H9 (cell line): ENCODE measurements around the gene CAMSAP2. TPM values are rescaled to one million over a fixed set of nuclear protein-coding genes. Genes with fewer than 3 reads are reported as not detected.

Source experiments
- DNase-seq: peaks from one replicate; pipeline ENCODE4 v3.0.0-alpha.2; 2017
- H2AFZ ChIP-seq: one replicate; pipeline ENCODE4 v1.6.1; 2013; ENCODE audit warnings: mild to moderate bottlenecking, low read length, control low read depth, moderate library complexity
- H2AK5ac ChIP-seq: 2 replicates; pipeline ENCODE4 v1.6.1; 2013; ENCODE audit warnings: low read length, control low read depth, mixed read lengths; ENCODE audit not compliant: insufficient read length
- H2BK120ac ChIP-seq: one replicate; pipeline ENCODE4 v1.6.1; 2013; ENCODE audit warnings: low read depth, mild to moderate bottlenecking, low read length, control low read depth, inconsistent platforms; ENCODE audit not compliant: poor library complexity, severe bottlenecking
- H2BK12ac ChIP-seq: 2 replicates; pipeline ENCODE4 v1.6.1; 2013; ENCODE audit warnings: low read length, control low read depth, mixed read lengths, low read depth; ENCODE audit not compliant: insufficient read length
- H2BK15ac ChIP-seq: 2 replicates; pipeline ENCODE4 v1.6.1; 2013; ENCODE audit warnings: low read depth, low read length, control low read depth
- H2BK20ac ChIP-seq: one replicate; pipeline ENCODE4 v1.6.1; 2013; ENCODE audit warnings: low read depth, mild to moderate bottlenecking, low read length, control low read depth, inconsistent platforms; ENCODE audit not compliant: poor library complexity, severe bottlenecking
- H2BK5ac ChIP-seq: 2 replicates; pipeline ENCODE4 v1.6.1; 2013; ENCODE audit warnings: low read length, control low read depth, mixed read lengths; ENCODE audit not compliant: insufficient read length
- H3K14ac ChIP-seq: 2 replicates; pipeline ENCODE4 v1.6.1; 2013; ENCODE audit warnings: low read length, control low read depth; ENCODE audit not compliant: insufficient read depth
- H3K18ac ChIP-seq: 2 replicates; pipeline ENCODE4 v1.6.1; 2013; ENCODE audit warnings: low read depth, mild to moderate bottlenecking, mixed read lengths, low read length, control low read depth; ENCODE audit not compliant: insufficient read length
- H3K23ac ChIP-seq: 2 replicates; pipeline ENCODE4 v1.6.1; 2013; ENCODE audit warnings: low read length, control low read depth, mixed read lengths, low read depth; ENCODE audit not compliant: insufficient read length
- H3K23me2 ChIP-seq: 2 replicates; pipeline ENCODE4 v1.6.1; 2013; ENCODE audit warnings: low read depth, mild to moderate bottlenecking, mixed read lengths, low read length, control low read depth; ENCODE audit not compliant: insufficient read length, poor library complexity, severe bottlenecking
- H3K27ac ChIP-seq: 2 replicates; pipeline ENCODE4 v1.5.1; 2013; ENCODE audit warnings: low read length, control low read depth, mixed read lengths, low read depth; ENCODE audit not compliant: insufficient read length
- H3K27me3 ChIP-seq: 2 replicates; pipeline ENCODE4 v1.6.1; 2013; ENCODE audit warnings: low read length, control low read depth, inconsistent platforms; ENCODE audit not compliant: insufficient read depth
- H3K4ac ChIP-seq: 2 replicates; pipeline ENCODE4 v1.6.1; 2013; ENCODE audit warnings: low read depth, mild to moderate bottlenecking, control low read depth, inconsistent platforms, low read length, moderate library complexity
- H3K4me1 ChIP-seq: 2 replicates; pipeline ENCODE4 v1.6.1; 2013; ENCODE audit warnings: low read length, control low read depth, inconsistent platforms; ENCODE audit not compliant: insufficient read depth
- H3K4me2 ChIP-seq: 2 replicates; pipeline ENCODE4 v1.6.1; 2013; ENCODE audit warnings: low read length, control low read depth, mixed read lengths; ENCODE audit not compliant: insufficient read length, insufficient read depth
- H3K56ac ChIP-seq: 2 replicates; pipeline ENCODE4 v1.6.1; 2013; ENCODE audit warnings: low read depth, mild to moderate bottlenecking, mixed read lengths, low read length, control low read depth; ENCODE audit not compliant: insufficient read length
- H3K79me1 ChIP-seq: 2 replicates; pipeline ENCODE4 v1.6.1; 2013; ENCODE audit warnings: low read depth, mild to moderate bottlenecking, moderate library complexity, low read length, control low read depth, inconsistent platforms; ENCODE audit not compliant: insufficient read depth, poor library complexity, severe bottlenecking
- H3K79me2 ChIP-seq: 2 replicates; pipeline ENCODE4 v1.6.1; 2013; ENCODE audit warnings: low read length, control low read depth, inconsistent platforms; ENCODE audit not compliant: insufficient read depth
- H3K9ac ChIP-seq: 2 replicates; pipeline ENCODE4 v1.6.1; 2013; ENCODE audit warnings: low read length, control low read depth, mixed read lengths; ENCODE audit not compliant: insufficient read length; ENCODE audit errors: extremely low read depth
- H3K9me3 ChIP-seq: one replicate; pipeline ENCODE4 v1.6.1; 2013; ENCODE audit warnings: low read depth, low read length, inconsistent platforms; ENCODE audit not compliant: control insufficient read depth
- H3T11ph ChIP-seq: one replicate; pipeline ENCODE4 v1.6.1; 2013; ENCODE audit warnings: mild to moderate bottlenecking, low read length, control low read depth, inconsistent platforms
- H4K20me1 ChIP-seq: one replicate; pipeline ENCODE4 v1.6.1; 2013; ENCODE audit not compliant: control insufficient read depth, insufficient read length, insufficient read depth
- H4K5ac ChIP-seq: 2 replicates; pipeline ENCODE4 v1.6.1; 2013; ENCODE audit warnings: low read depth, mild to moderate bottlenecking, mixed read lengths, low read length, control low read depth; ENCODE audit not compliant: insufficient read length
- H4K8ac ChIP-seq: replicated peaks from 2 replicates; pipeline ENCODE4 v1.6.1; 2013; ENCODE audit warnings: low read length, control low read depth, mixed read lengths, low read depth; ENCODE audit not compliant: insufficient read length
- H4K91ac ChIP-seq: 2 replicates; pipeline ENCODE4 v1.6.1; 2013; ENCODE audit warnings: low read depth, mild to moderate bottlenecking, moderate library complexity, mixed read lengths, low read length, control low read depth; ENCODE audit not compliant: insufficient read length
- H3K27ac Mint-ChIP-seq, 3 experiments: 2 replicates in 2 of 3; 3 replicates in 1 of 3; pipeline ENCODE4 v1.8.0; 2020 to 2021; ENCODE audit warnings: mixed read lengths in 3 of 3, mild to moderate bottlenecking in 1 of 3, moderate library complexity in 1 of 3
- H3K27me3 Mint-ChIP-seq: 2 replicates; pipeline ENCODE4 v1.8.0; 2021; ENCODE audit warnings: low read depth, mild to moderate bottlenecking, moderate library complexity, mixed read lengths
- H3K36me3 Mint-ChIP-seq, 3 experiments: 2 replicates in 2 of 3; 3 replicates in 1 of 3; pipeline ENCODE4 v1.8.0; 2020 to 2021; ENCODE audit warnings: low read depth in 3 of 3, mixed read lengths in 3 of 3; ENCODE audit not compliant: insufficient read depth in 1 of 3
- H3K4me1 Mint-ChIP-seq, 2 experiments: 2 replicates each; pipeline ENCODE4 v1.8.0; 2020; ENCODE audit warnings: mixed read lengths in 2 of 2
- H3K4me3 Mint-ChIP-seq, 2 experiments: 2 replicates in 1 of 2; 3 replicates in 1 of 2; pipeline ENCODE4 v1.8.0; 2020 to 2021; ENCODE audit warnings: mild to moderate bottlenecking in 2 of 2, mixed read lengths in 2 of 2, moderate library complexity in 1 of 2
- H3K9me3 Mint-ChIP-seq, 2 experiments: 2 replicates in 1 of 2; 3 replicates in 1 of 2; pipeline ENCODE4 v1.8.0; 2020; ENCODE audit warnings: mild to moderate bottlenecking in 2 of 2, mixed read lengths in 2 of 2, moderate library complexity in 1 of 2
- WGBS: extraction: QIAGEN DNeasy Blood & Tissue Kit; methylation state at CpG from one replicate; pipeline ENCODE4 v1.1.7; 2013; ENCODE audit warnings: missing lambda C conversion rate, low lambda C conversion rate, mixed read lengths; ENCODE audit not compliant: insufficient read length; ENCODE audit errors: extremely low coverage; 5-methylcytosine and 5-hydroxymethylcytosine counted together
- total RNA-seq: library from RNA; stranded (reverse); gene quantifications from 2 replicates; pipeline ENCODE4 v1.2.1, GENCODE V29; 2021
- TF ChIP-seq, protein P1 (sequence below): fragments of 200-600 bp; sonication (generic); conservative IDR thresholded peaks from 3 replicates; pipeline ENCODE4 v1.8.0; 2021; ENCODE audit warnings: antibody characterized with exemption, mild to moderate bottlenecking

The CAMSAP2 gene
- total RNA-seq, 1 experiment from 2014 or later: 33.7 TPM

DNA sequence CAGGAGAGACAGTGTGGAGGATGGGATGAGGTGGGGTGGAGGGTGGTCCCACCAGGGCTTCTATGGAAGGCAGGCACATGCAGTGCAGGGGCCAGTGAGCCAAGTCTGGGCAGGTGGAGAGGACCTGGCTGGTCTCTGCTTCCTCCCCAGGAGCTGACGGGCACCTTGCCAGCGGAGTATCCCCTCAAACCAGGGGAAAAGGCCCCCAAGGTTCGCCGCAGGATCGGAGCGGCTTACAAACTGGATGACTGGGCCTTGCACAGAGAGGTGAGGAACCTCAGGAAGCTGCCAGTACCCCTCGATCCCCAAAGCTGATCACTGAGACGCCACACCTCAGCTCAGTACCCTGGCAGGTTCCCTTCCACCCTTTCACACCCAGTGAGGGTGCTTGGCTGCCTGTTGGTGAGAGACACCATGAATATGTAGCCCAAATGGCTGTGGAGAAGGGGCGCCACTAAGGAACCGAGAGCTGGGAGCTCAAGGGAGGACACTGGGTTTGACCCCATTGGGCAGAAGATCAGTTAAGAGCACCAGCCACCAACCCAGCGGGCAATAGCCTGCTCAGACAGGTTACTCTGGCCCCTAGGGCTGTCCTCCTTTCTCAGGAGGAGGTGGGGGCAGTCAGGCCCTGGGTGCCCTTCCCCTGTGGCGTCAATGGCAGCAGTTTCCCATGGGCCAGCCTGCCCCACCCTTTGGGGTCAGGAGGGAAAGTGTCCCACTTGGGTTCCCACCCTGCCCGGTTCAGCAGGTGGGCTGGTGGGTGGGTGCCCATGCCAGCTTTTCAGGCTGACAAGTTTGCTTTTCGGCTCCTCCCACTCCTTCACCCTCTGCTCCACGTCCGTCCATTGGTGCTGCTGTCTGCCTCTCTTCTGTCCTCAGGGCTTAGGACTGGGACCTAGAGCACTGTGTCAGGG is 161.5 kb downstream of the CAMSAP2 start:
- peak overlapping the region in 1 of 3 experiments; percentile 71; a peak in 2 of 7 replicates for H3K27ac Mint-ChIP-seq
- H3K36me3 Mint-ChIP-seq: peaks cover 28 to 62% (median 52%) of the 10 kb centered on the region in 3 experiments; a peak in 6 of 7 replicates
- no CpG with 5 or more reads among the region's 16 CpGs for WGBS
- no peak overlapping the region for H3K4ac ChIP-seq
- peaks cover 2% of the 10 kb centered on the region for H4K20me1 ChIP-seq
- H4K5ac ChIP-seq: no peak overlapping the region
- H3K27me3 Mint-ChIP-seq: no peaks in the 10 kb centered on the region
- H3K14ac ChIP-seq: no peak overlapping the region
- no peak overlapping the region for H4K91ac ChIP-seq
- H3K79me2 ChIP-seq: peaks cover 10% of the 10 kb centered on the region; the same call in 1 of the 2 replicates
- TF ChIP-seq, protein P1, sequence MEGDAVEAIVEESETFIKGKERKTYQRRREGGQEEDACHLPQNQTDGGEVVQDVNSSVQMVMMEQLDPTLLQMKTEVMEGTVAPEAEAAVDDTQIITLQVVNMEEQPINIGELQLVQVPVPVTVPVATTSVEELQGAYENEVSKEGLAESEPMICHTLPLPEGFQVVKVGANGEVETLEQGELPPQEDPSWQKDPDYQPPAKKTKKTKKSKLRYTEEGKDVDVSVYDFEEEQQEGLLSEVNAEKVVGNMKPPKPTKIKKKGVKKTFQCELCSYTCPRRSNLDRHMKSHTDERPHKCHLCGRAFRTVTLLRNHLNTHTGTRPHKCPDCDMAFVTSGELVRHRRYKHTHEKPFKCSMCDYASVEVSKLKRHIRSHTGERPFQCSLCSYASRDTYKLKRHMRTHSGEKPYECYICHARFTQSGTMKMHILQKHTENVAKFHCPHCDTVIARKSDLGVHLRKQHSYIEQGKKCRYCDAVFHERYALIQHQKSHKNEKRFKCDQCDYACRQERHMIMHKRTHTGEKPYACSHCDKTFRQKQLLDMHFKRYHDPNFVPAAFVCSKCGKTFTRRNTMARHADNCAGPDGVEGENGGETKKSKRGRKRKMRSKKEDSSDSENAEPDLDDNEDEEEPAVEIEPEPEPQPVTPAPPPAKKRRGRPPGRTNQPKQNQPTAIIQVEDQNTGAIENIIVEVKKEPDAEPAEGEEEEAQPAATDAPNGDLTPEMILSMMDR: no peak
- no peak overlapping the region for H2AFZ ChIP-seq
- no peak overlapping the region for H3T11ph ChIP-seq
- H3K56ac ChIP-seq: no peak overlapping the region
- H3K4me1 ChIP-seq: peaks cover 2% of the 10 kb centered on the region; the same call in 1 of the 2 replicates
- no peak overlapping the region for H2BK12ac ChIP-seq
- no peak overlapping the region for H3K9ac ChIP-seq
- H3K18ac ChIP-seq: no peak overlapping the region
- H2BK120ac ChIP-seq: no peak overlapping the region
- H3K9me3 ChIP-seq: no peaks in the 10 kb centered on the region
- no peak overlapping the region for H3K4me3 Mint-ChIP-seq
- H4K8ac ChIP-seq: no peak overlapping the region
- no peaks in the 10 kb centered on the region for H3K27me3 ChIP-seq
- H2BK5ac ChIP-seq: no peak overlapping the region
- no peaks in the 10 kb centered on the region for H3K23me2 ChIP-seq
- H2BK15ac ChIP-seq: no peak overlapping the region
- H2BK20ac ChIP-seq: no peak overlapping the region
- H3K9me3 Mint-ChIP-seq: no peaks in the 10 kb centered on the region; a peak in 1 of 5 replicates
- no peak overlapping the region for H3K23ac ChIP-seq
- no peak overlapping the region for H3K4me2 ChIP-seq
- peaks cover 19 to 26% of the 10 kb centered on the region in 2 experiments for H3K4me1 Mint-ChIP-seq
- peaks cover 7% of the 10 kb centered on the region for H3K79me1 ChIP-seq
- DNase-seq: no peak
- no peak overlapping the region for H2AK5ac ChIP-seq
- no peak overlapping the region for H3K27ac ChIP-seq
